HG03571 (cell line): ENCODE data around the gene CFAP54.

ENCODE experiments used
- ATAC-seq: cut with Tn5 transposase; IDR thresholded peaks from one replicate; pipeline ENCODE4 v1.9.1; 2021; ENCODE audit not compliant: unreplicated experiment

The CFAP54 gene

DNA sequence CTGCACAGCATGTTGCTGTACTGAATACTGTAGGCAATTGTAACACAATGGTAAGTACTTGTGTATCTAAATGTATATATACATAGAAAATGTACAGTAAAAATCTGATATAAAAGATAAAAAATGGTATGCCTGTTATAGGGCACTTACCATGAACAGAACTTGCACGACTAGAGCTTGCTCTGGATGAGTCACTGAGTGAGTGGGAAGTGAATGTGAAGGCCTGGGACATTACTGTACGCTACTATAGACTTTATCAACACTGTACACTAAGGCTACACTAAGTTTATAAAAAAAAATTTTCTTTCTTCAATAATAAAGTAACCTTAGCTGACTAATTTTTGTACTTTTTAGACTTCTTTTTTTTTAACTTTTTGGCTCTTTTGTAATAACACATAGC lies 393.5 kb downstream of the CFAP54 start:
- ATAC-seq: no peak

DNA sequence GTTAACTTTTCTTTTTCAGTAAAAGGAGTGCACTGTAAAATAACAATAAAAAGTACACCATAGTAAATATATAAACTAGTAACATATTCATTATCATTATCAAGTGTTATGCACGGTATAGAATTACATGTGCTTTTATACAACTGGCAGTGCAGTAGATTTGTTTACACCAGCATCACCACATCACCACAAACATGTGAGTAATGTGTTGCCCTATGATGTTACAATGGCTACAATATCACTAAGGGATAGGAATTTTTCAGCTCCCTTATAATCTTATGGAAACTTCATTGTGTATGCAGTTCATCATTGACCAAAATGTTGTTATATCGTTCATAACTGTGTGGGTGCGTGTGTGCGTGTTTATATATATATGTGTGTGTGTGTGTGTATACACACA lies 394.2 kb downstream of the CFAP54 start:
- no peak for ATAC-seq

GRCh38 chr12:96886998-96887677 lies 397.8 kb downstream of the CFAP54 start:
- no peak for ATAC-seq

DNA sequence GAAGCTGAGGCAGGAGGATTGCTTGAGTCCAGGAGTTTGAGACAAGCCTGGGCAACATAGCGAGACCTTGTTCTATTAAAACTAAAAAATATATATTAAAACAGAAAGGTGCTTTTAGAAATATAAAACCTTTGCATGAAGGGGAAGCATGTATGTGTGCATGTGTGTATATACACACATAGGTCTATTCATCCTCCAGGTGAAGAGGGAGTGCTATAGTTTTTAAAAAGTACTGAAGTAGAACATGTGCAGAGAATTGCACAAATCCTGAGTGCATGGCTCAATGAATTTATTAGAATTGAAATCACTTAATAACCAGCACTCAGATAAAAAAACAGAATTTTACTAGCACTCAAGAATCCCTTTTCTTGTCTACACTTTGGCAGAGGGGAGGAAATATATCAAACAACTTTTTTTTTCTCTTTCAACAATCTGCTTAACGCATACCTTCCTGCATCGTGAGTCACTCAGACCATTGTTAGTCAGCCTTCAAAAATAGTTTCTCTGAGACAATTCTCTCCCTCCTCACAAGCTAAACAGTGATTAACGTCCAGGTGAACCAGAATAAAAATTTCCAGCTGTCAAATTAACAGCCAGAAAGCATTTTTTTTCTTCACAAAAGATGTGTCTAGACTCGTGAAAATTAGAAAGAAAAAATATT lies 400.0 kb downstream of the CFAP54 start:
- ATAC-seq: no peak

- ATAC-seq: no peak
These were observed 401.0 kb downstream of the CFAP54 start for GRCh38 chr12:96890331-96890730.

- ATAC-seq: no peak
These were observed 402.7 kb downstream of the CFAP54 start for GRCh38 chr12:96892104-96892503.

- no peak for ATAC-seq
These were observed 408.0 kb downstream of the CFAP54 start for GRCh38 chr12:96897421-96897820.

GRCh38 chr12:96901175-96901574 lies 411.8 kb downstream of the CFAP54 start:
- ATAC-seq: no peak

DNA sequence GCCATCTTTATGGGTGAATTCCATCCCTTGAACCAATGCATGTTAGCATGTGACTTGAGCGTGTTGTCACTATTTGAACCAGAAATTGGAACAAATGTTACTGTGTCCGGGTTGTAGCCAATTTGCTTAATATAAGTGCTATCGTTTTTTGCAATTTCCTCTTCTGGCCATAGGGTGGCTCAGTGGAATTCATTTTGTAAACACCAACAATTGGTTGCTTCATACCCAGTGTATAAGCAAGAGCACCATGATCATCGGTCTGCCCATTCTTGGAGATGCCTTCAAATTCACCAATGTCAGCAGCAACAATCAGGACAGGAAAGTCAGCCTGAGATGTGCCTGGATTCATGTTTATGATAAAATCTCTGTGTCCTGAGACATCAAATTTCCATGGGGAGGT lies 412.7 kb downstream of the CFAP54 start:
- no peak for ATAC-seq

DNA sequence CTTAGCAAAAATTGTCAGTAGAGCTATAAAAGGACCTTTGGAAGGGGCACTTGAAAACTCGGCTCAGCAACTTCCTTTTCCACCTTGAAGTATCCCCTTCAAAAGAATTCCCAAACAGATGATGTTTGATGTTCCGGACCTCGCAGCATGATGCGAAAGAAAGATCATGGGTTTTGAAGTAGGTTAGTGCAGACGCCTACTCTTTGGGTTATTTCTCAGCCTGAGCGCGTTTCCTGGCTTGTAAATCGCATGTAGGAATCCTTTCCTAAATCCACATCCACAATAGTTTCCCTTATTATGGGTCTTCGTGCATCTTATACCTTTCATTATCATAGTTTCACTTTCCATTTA lies 417.1 kb downstream of the CFAP54 start:
- no peak for ATAC-seq

GRCh38 chr12:96906849-96907670 lies 417.7 kb downstream of the CFAP54 start, which contains the start of gene NEDD1:
Gene NEDD1, plus strand, starts transcription at chr12:96907257. Its CDS starts 2,503 bp downstream, at chr12:96909760.
- ATAC-seq: peak; percentile 97

DNA sequence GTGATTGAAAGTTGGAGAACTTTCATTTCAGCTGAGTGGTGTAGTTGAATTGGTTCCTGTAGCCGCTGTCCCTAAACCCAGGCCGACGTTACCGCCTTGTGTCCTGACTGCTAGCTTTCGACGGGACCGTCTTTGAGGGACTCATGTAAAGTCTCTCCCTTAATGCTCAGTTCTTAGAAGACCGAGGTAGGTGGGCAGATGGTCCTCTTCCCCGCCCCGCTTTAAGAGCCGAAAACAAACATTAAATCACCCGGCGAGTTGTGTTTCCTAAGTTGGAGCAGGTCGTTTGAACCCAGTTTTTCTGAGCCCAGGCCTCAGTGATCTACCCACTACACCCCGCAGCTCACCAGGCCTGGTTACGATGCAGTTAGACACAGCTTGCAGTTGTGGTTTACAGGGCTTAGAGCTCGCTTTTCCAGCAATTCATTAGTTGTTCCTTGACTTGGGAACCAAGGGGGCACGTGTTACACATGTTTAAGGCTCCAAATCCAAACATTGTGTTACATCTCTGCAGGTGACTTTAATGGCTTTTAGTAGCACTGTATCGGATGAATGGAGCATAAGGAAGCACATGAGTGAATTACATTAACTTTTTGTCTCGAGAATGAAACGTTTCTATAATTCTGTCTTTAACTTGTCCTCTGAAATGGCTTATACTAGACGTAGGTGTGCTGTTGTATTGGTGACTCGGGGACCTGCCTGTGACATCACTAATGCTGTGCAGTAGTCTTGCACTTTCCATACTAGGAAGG lies 418.5 kb downstream of the CFAP54 start:
- peak; percentile 23 for ATAC-seq

GRCh38 chr12:96908423-96908675 lies 419.0 kb downstream of the CFAP54 start:
- ATAC-seq: no peak

DNA sequence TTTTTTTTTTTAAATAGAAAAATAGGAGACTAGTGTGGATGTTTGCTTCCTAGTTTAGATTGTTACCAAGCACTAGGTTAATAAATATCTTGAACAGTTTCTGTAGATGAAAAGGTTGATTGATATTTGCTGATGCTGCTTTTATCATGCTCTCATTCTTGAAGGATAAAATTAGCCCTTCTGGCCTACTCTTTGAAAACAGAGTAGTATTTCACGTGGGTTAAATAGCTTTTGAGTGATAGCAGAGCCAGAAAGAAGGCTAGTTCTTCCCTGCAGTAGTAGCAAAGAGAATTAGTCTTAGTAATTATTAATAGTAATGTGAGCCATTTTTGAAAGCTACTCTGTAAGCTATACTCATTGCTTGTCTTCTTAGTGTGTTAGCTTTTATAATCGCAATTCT lies 422.9 kb downstream of the CFAP54 start:
- no peak for ATAC-seq

GRCh38 chr12:96912943-96913342 lies 423.6 kb downstream of the CFAP54 start:
- no peak for ATAC-seq

- ATAC-seq: no peak
These were observed 430.3 kb downstream of the CFAP54 start for GRCh38 chr12:96919510-96920210.
